A172 (cell line): Measurements from ENCODE around the gene FMOD. TPM values are rescaled to one million over a fixed set of nuclear protein-coding genes. Genes with fewer than 3 reads are reported as not detected.

Experiments
- DNase-seq: peaks from one replicate; pipeline ENCODE4 v3.0.0-alpha.2; 2015; ENCODE audit warnings: low spot score
- total RNA-seq: library from RNA; depleted of rRNA; stranded (reverse); fragments of >200 nt; shearing (Covaris generic); gene quantifications from 2 replicates; pipeline ENCODE4 v1.2.3, GENCODE V29; 2014; rRNA removed

FMOD gene
- total RNA-seq: not detected in 2 replicates

- no peak for DNase-seq
These were observed at the start of gene FMOD for GRCh38 chr1:203351037-203351625. Gene FMOD, minus strand, starts transcription at chr1:203351122. Its CDS starts 2,852 bp downstream, at chr1:203348270.

- no peak for DNase-seq
These were observed 45.8 kb upstream of the FMOD start for GRCh38 chr1:203396595-203397194.

GRCh38 chr1:203395751-203396150 lies 44.8 kb upstream of the FMOD start:
- no peak for DNase-seq

- DNase-seq: no peak
These were observed 39.4 kb upstream of the FMOD start for GRCh38 chr1:203390298-203390697.

- DNase-seq: no peak
These were observed 37.8 kb upstream of the FMOD start for GRCh38 chr1:203388683-203389082.

GRCh38 chr1:203382026-203382425 lies 31.1 kb upstream of the FMOD start:
- no peak for DNase-seq

- no peak for DNase-seq
These were observed 30.3 kb upstream of the FMOD start for GRCh38 chr1:203381151-203381751.

GRCh38 chr1:203380420-203381150 lies 29.7 kb upstream of the FMOD start:
- no peak for DNase-seq

- no peak for DNase-seq
These were observed 28.9 kb upstream of the FMOD start for GRCh38 chr1:203379825-203380224.

GRCh38 chr1:203378556-203379245 lies 27.8 kb upstream of the FMOD start:
- no peak for DNase-seq

- no peak for DNase-seq
These were observed 23.1 kb upstream of the FMOD start for GRCh38 chr1:203373991-203374390.

- no peak for DNase-seq
These were observed 22.1 kb upstream of the FMOD start for GRCh38 chr1:203373002-203373401.

GRCh38 chr1:203371288-203371687 lies 20.4 kb upstream of the FMOD start:
- no peak for DNase-seq

GRCh38 chr1:203369666-203370065 lies 18.7 kb upstream of the FMOD start:
- DNase-seq: no peak

- peak; percentile 54 for DNase-seq
These were observed 17.9 kb upstream of the FMOD start for GRCh38 chr1:203368624-203369451.

GRCh38 chr1:203367057-203367456 lies 16.1 kb upstream of the FMOD start:
- DNase-seq: no peak

GRCh38 chr1:203366476-203366875 lies 15.6 kb upstream of the FMOD start:
- DNase-seq: no peak

- no peak for DNase-seq
These were observed 13.9 kb upstream of the FMOD start for GRCh38 chr1:203364806-203365205.

- DNase-seq: no peak
These were observed 13.3 kb upstream of the FMOD start for GRCh38 chr1:203364094-203364801.

GRCh38 chr1:203362720-203363025 lies 11.8 kb upstream of the FMOD start:
- no peak for DNase-seq
